HCT116 (cell line): ENCODE data around the gene PTX3. TPM values are rescaled to one million over a fixed set of nuclear protein-coding genes. Genes with fewer than 3 reads are reported as not detected.

Source experiments
- ATAC-seq: fragments of 200-7000 bp; cut with Tn5 transposase; 2 replicates; pipeline ENCODE4 v1.9.1; 2020; ENCODE audit warnings: mild to moderate bottlenecking, moderate library complexity
- BruUV-seq: library from RNA; stranded (reverse); fragments of 400-500 nt; replicated peaks from 2 replicates; lab custom pipeline; 2021; lab: Mats Ljungman, UMichigan
- CTCF ChIA-PET: fragments of 300-600 bp; sonication (Branson Sonifier 250); formaldehyde crosslinking; loops from one replicate; lab custom pipeline; 2021; ENCODE audit warnings: antibody characterized with exemption; lab: Charles Lee
- POLR2A ChIA-PET: fragments of 300-600, 350-600 bp; sonication (Branson Sonifier 250); formaldehyde crosslinking; loops from one replicate; lab custom pipeline; 2021; ENCODE audit warnings: antibody characterized with exemption; lab: Charles Lee
- RAD21 ChIA-PET, 2 experiments: fragments of 300-600 bp; sonication (Branson Sonifier 250); formaldehyde crosslinking; loops; one replicate each; lab custom pipeline; 2023; ENCODE audit warnings: low total read pairs in 2 of 2; ENCODE audit not compliant: uncharacterized antibody in 2 of 2, unreplicated experiment in 2 of 2, low non-redundant PET in 1 of 2; lab: Charles Lee
- DNase-seq: peaks from one replicate; pipeline ENCODE4 v3.0.0-alpha.2; 2010; ENCODE audit warnings: low read depth, low spot score
- H2AFZ ChIP-seq: fragments of 200-600 bp; shearing (Covaris generic), sonication (generic); 2 replicates; pipeline ENCODE4 v1.6.1; 2017; ENCODE audit warnings: low read depth, mixed run types, mixed read lengths, antibody characterized with exemption, low read length; ENCODE audit not compliant: poor library complexity, severe bottlenecking
- H3K27ac ChIP-seq: 2 replicates; pipeline ENCODE4 v1.5.1; 2012; ENCODE audit warnings: low read depth, low read length
- H3K27me3 ChIP-seq: fragments of 200-600 bp; sonication (generic); 2 replicates; pipeline ENCODE4 v1.6.1; 2016; ENCODE audit warnings: mixed run types, low read length, mixed read lengths; ENCODE audit not compliant: insufficient read depth
- H3K36me3 ChIP-seq, 2 experiments: fragments of 200-500 bp in 1 of 2; fragments of 200-600 bp in 1 of 2; sonication (Bioruptor generic) in 1 of 2; sonication (generic) in 1 of 2; 2 replicates each; pipeline versions ENCODE4 v1.5.1 to v1.6.1; 2014 to 2016; ENCODE audit warnings: low read length in 2 of 2, inconsistent platforms in 1 of 2, mixed read lengths in 1 of 2, mixed run types in 1 of 2; ENCODE audit not compliant: insufficient read depth in 2 of 2, control insufficient read depth in 1 of 2
- H3K4me1 ChIP-seq, 2 experiments: fragments of 200-600 bp in 1 of 2; sonication (generic) in 1 of 2; 2 replicates each; pipeline versions ENCODE4 v1.5.1 to v1.6.1; 2012 to 2017; ENCODE audit warnings: low read length in 2 of 2, inconsistent platforms in 1 of 2, mild to moderate bottlenecking in 1 of 2, mixed read lengths in 1 of 2, mixed run types in 1 of 2, moderate library complexity in 1 of 2; ENCODE audit not compliant: insufficient read depth in 2 of 2, control insufficient read depth in 1 of 2
- H3K4me2 ChIP-seq: fragments of 200-600 bp; sonication (generic); 2 replicates; pipeline ENCODE4 v1.6.1; 2017; ENCODE audit warnings: mixed run types, low read length, mixed read lengths
- H3K4me3 ChIP-seq, 2 experiments: fragments of 200-600 bp in 1 of 2; sonication (generic) in 1 of 2; replicated peaks in 1 of 2; 2 replicates each; pipeline ENCODE4 v1.5.1; 2011 to 2016; ENCODE audit warnings: low read length in 2 of 2, control low read depth in 1 of 2, low read depth in 1 of 2, mild to moderate bottlenecking in 1 of 2, mixed read lengths in 1 of 2, mixed run types in 1 of 2
- H3K79me2 ChIP-seq: fragments of 200-600 bp; sonication (generic); 2 replicates; pipeline ENCODE4 v1.6.1; 2017; ENCODE audit warnings: mild to moderate bottlenecking, mixed run types, low read length, moderate library complexity, mixed read lengths; ENCODE audit not compliant: insufficient read depth
- H3K9ac ChIP-seq: fragments of 200-600 bp; sonication (generic); 2 replicates; pipeline ENCODE4 v1.6.1; 2016; ENCODE audit warnings: low read length, mixed read lengths
- H3K9me2 ChIP-seq: fragments of 200-600 bp; sonication (generic), shearing (Covaris generic); 2 replicates; pipeline ENCODE4 v1.6.1; 2017; ENCODE audit warnings: mixed run types, mild to moderate bottlenecking, moderate library complexity; ENCODE audit not compliant: insufficient read depth
- H3K9me3 ChIP-seq, 2 experiments: fragments of 200-500 bp in 1 of 2; fragments of 200-600 bp in 1 of 2; sonication (Bioruptor generic) in 1 of 2; sonication (generic) in 1 of 2; 2 replicates each; pipeline ENCODE4 v1.6.1; 2014 to 2017; ENCODE audit warnings: low read length in 2 of 2, mixed read lengths in 2 of 2, inconsistent platforms in 1 of 2, low read depth in 1 of 2, mild to moderate bottlenecking in 1 of 2, mixed run types in 1 of 2, moderate library complexity in 1 of 2; ENCODE audit not compliant: control insufficient read depth in 1 of 2, insufficient read depth in 1 of 2
- H4K20me1 ChIP-seq: fragments of 200-600 bp; sonication (generic), shearing (Covaris generic); 2 replicates; pipeline ENCODE4 v1.6.1; 2017; ENCODE audit warnings: mixed run types, mild to moderate bottlenecking, moderate library complexity; ENCODE audit not compliant: insufficient read depth
- ATF3 ChIP-seq: IDR thresholded peaks from 2 replicates; pipeline ENCODE4 v1.6.1; 2012
- CTCF ChIP-seq, 3 experiments: fragments of 200-600 bp in 1 of 3; sonication (generic) in 1 of 3; IDR thresholded peaks in 2 of 3; conservative IDR thresholded peaks in 1 of 3; 2 replicates each; pipeline ENCODE4 v1.5.1; 2012 to 2017; ENCODE audit warnings: low read depth in 2 of 3, low read length in 2 of 3, antibody characterized with exemption in 1 of 3, borderline replicate concordance in 1 of 3, control low read depth in 1 of 3, mild to moderate bottlenecking in 1 of 3, mixed read lengths in 1 of 3, mixed run types in 1 of 3, moderate library complexity in 1 of 3; ENCODE audit not compliant: insufficient read depth in 1 of 3
- EGR1 ChIP-seq: IDR thresholded peaks from 2 replicates; pipeline ENCODE4 v1.6.1; 2012; ENCODE audit warnings: low read depth
- ELF1 ChIP-seq: IDR thresholded peaks from 2 replicates; pipeline ENCODE4 v1.6.1; 2012; ENCODE audit warnings: low read depth, borderline replicate concordance
- EZH2 ChIP-seq: fragments of 200-600 bp; sonication (generic); IDR thresholded peaks from 2 replicates; pipeline ENCODE4 v1.6.1; 2017; ENCODE audit warnings: antibody characterized with exemption, mixed run types
- EZH2phosphoT487 ChIP-seq: fragments of 200-600 bp; IDR thresholded peaks from 2 replicates; pipeline ENCODE4 v1.6.1; 2018; ENCODE audit warnings: antibody characterized with exemption, borderline replicate concordance
- MAX ChIP-seq: IDR thresholded peaks from 2 replicates; pipeline ENCODE4 v1.6.1; 2012
- RAD21 ChIP-seq: IDR thresholded peaks from 2 replicates; pipeline ENCODE4 v1.6.1; 2012; ENCODE audit warnings: low read depth, mild to moderate bottlenecking
- SP1 ChIP-seq: IDR thresholded peaks from 2 replicates; pipeline ENCODE4 v1.6.1; 2012; ENCODE audit warnings: low read depth
- SRF ChIP-seq: IDR thresholded peaks from 2 replicates; pipeline ENCODE4 v1.6.1; 2012; ENCODE audit warnings: low read depth
- YY1 ChIP-seq: IDR thresholded peaks from 2 replicates; pipeline ENCODE4 v1.6.1; 2011; ENCODE audit warnings: low read length, low read depth, moderate library complexity, mild to moderate bottlenecking; ENCODE audit not compliant: insufficient replicate concordance; ENCODE audit errors: extremely low read depth
- ZBTB33 ChIP-seq: IDR thresholded peaks from 2 replicates; pipeline ENCODE4 v1.6.1; 2011; ENCODE audit warnings: mild to moderate bottlenecking, low read length, moderate library complexity; ENCODE audit not compliant: insufficient replicate concordance; ENCODE audit errors: extremely low read depth
- ZNF274 ChIP-seq: fragments of 200-500 bp; sonication (Bioruptor generic); IDR thresholded peaks from 2 replicates; pipeline ENCODE4 v1.6.1; 2014; ENCODE audit warnings: mild to moderate bottlenecking, low read depth, low read length, inconsistent platforms
- intact Hi-C: fragments of 100-400 bp; cut with micrococcal nuclease; formaldehyde crosslinking; loops from 2 replicates; pipeline ENCODE4 v1.10.0; 2022
- total RNA-seq: library from RNA; stranded (reverse); gene quantifications from one replicate; pipeline ENCODE4 v1.2.1, GENCODE V29; 2021; ENCODE audit not compliant: unreplicated experiment

The PTX3 gene
- total RNA-seq, 1 experiment from 2014 or later: 0.37 TPM

GRCh38 chr3:157398598-157398997, 38.1 kb upstream of the PTX3 start:
- Histone ChIP-seq H3K9ac (no peak overlapping the region), H3K9me2 (no peaks in the 10 kb centered on the region), H3K27ac (no peak overlapping the region), H2AFZ (no peak overlapping the region), H3K4me3 (no peak overlapping the region), H3K36me3 (no peaks in the 10 kb centered on the region), H3K9me3 (no peaks in the 10 kb centered on the region), H3K4me1 (no peaks in the 10 kb centered on the region), H3K4me2 (no peak overlapping the region), H3K27me3 (no peaks in the 10 kb centered on the region), H4K20me1 (no peaks in the 10 kb centered on the region), H3K79me2 (no peaks in the 10 kb centered on the region)
- BruUV-seq: no TSS peak
- RAD21 ChIA-PET: no interaction called here
- ATAC-seq (no peak), DNase-seq (no peak)
- CTCF ChIA-PET: no interaction called here
- intact Hi-C loops: no loop called here
- TF ChIP-seq MAX (no peak), ELF1 (no peak), SP1 (no peak), ZNF274 (no peak), EGR1 (no peak), ZBTB33 (no peak), ATF3 (no peak), CTCF (IDR thresholded peaks at IDR 0.05 in 2 of 3, conservative IDR thresholded peaks at IDR 0.05 in 1 of 3; ENCODE audit: borderline replicate concordance in 1 of 3, insufficient read depth in 1 of 3, low read depth in 2 of 3, low read length in 2 of 3) (no peak), EZH2phosphoT487 (no peak), YY1 (no peak), EZH2 (no peak), SRF (no peak), RAD21 (no peak)
- POLR2A ChIA-PET: no interaction called here
